Stomach (tissue), 9 donors: Measurements from ENCODE around the gene SLC18B1. TPM values are rescaled to one million over a fixed set of nuclear protein-coding genes. Genes with fewer than 3 reads are reported as not detected.

Experiments
- DNase-seq, 2 donors: peaks; one replicate each; pipeline versions ENCODE4 v3.0.0 to v3.0.0-alpha.2; 2013 to 2019
- H3K27ac ChIP-seq, 5 donors: fragments of 200-600 bp in 4 of 5; sonication (generic) in 4 of 5; one replicate each; pipeline ENCODE4 v1.5.1; 2013 to 2019; ENCODE audit warnings: mild to moderate bottlenecking in 1 of 5, moderate library complexity in 1 of 5
- H3K27me3 ChIP-seq, 3 donors: fragments of 200-600 bp; sonication (generic); one replicate each; pipeline ENCODE4 v1.5.1; 2017 to 2019; ENCODE audit warnings: mixed run types in 1 of 3
- H3K36me3 ChIP-seq, 4 donors: fragments of 200-600 bp; sonication (generic); 1 replicate in 3 of 4; 2 replicates in 1 of 4; pipeline ENCODE4 v1.5.1; 2016 to 2019
- H3K4me1 ChIP-seq, 4 donors: fragments of 200-600 bp; sonication (generic); one replicate each; pipeline ENCODE4 v1.5.1; 2016 to 2019
- H3K4me3 ChIP-seq, 4 donors: fragments of 200-600 bp; sonication (generic) in 3 of 4; one replicate each; pipeline ENCODE4 v1.5.1; 2016 to 2019; ENCODE audit warnings: mild to moderate bottlenecking in 1 of 4
- H3K9me3 ChIP-seq, 4 donors: fragments of 200-600 bp; sonication (generic); one replicate each; pipeline ENCODE4 v1.5.1; 2016 to 2019
- CTCF ChIP-seq, 7 experiments: fragments of 450-650 bp in 4 of 7; fragments of 200-600 bp in 3 of 7; sonication (generic) in 3 of 7; IDR thresholded peaks; one replicate each; pipeline ENCODE4 v1.5.1; 2016 to 2019; ENCODE audit warnings: antibody characterized with exemption in 7 of 7, control low read depth in 2 of 7, mild to moderate bottlenecking in 1 of 7
- EP300 ChIP-seq: sonication (generic); formaldehyde crosslinking; IDR thresholded peaks from one replicate; pipeline ENCODE4 v1.6.1; 2017; ENCODE audit warnings: antibody characterized with exemption
- POLR2A ChIP-seq, 4 donors: fragments of 450-650 bp; IDR thresholded peaks; one replicate each; pipeline ENCODE4 v1.6.1; 2016; ENCODE audit warnings: antibody characterized with exemption in 4 of 4, control low read depth in 2 of 4, mild to moderate bottlenecking in 1 of 4, moderate library complexity in 1 of 4
- POLR2AphosphoS5 ChIP-seq, 3 donors: sonication (generic); formaldehyde crosslinking; IDR thresholded peaks; one replicate each; pipeline ENCODE4 v1.6.1; 2016; ENCODE audit warnings: antibody characterized with exemption in 3 of 3
- WGBS, 5 donors: extraction: QIAGEN DNeasy Blood & Tissue Kit in 3 of 5; methylation state at CpG; one replicate each; pipeline versions ENCODE4 v1.1.5 to v1.1.7; 2013 to 2018; 5-methylcytosine and 5-hydroxymethylcytosine counted together
- intact Hi-C: fragments of 100-400 bp; cut with DNase I; formaldehyde crosslinking; loops from one replicate; pipeline ENCODE4 v1.15.1; 2023; ENCODE audit warnings: low total_unique reads
- polyA plus RNA-seq, 3 donors: library from polyadenylated mRNA; stranded (reverse); fragments of 200-250 nt; gene quantifications; one replicate each; pipeline ENCODE4 v1.2.3, GENCODE V29; 2013
- total RNA-seq, 5 donors: library from RNA; depleted of rRNA; stranded (reverse); fragments of >200 nt; gene quantifications; one replicate each; pipeline versions ENCODE4 v1.1.0 to v1.2.3, GENCODE V29; 2014 to 2016
- donor health status: healthy with polysubstance abuse.
- donor health status: Bipolar disorder and iron deficiency.
- donor health status: healthy.

The SLC18B1 gene
- total and polyA plus RNA-seq, 8 donors = 0.29 to 31.2 (median 10.7) TPM

- no peak for DNase-seq
- TF ChIP-seq CTCF (IDR thresholded peaks at IDR 0.05) (no peak), EP300 (no peak), POLR2AphosphoS5 (IDR thresholded peaks at IDR 0.05) (no peak), POLR2A (IDR thresholded peaks at IDR 0.05) (no peak)
- 89 to 97% (median 95%) methylated on average over 3 of the region's 3 CpGs for WGBS, 5 donors
- Histone ChIP-seq H3K4me3 (no peak overlapping the region), H3K4me1 (peaks cover 6 to 31% (median 10%) of the 10 kb centered on the region in 4 donors), H3K27ac (no peak overlapping the region), H3K27me3 (no peaks in the 10 kb centered on the region), H3K9me3 (no peaks in the 10 kb centered on the region), H3K36me3 (no peaks in the 10 kb centered on the region)
- intact Hi-C loops = loop anchor here (10.0 kb wide), 1 partner anchor 95 kb away; no protein-coding TSS in a partner anchor
These were observed 38.2 kb downstream of the SLC18B1 start for GRCh38 chr6:132760256-132760655.

GRCh38 chr6:132758689-132759088 lies 39.7 kb downstream of the SLC18B1 start:
- no peaks in the 10 kb centered on the region for H3K36me3 ChIP-seq
- WGBS, 5 donors = 93 to 98% (median 95%) methylated on average over 2 of the region's 2 CpGs
- intact Hi-C loops = no loop called here
- no peak overlapping the region for H3K4me3 ChIP-seq
- H3K27me3 ChIP-seq = no peaks in the 10 kb centered on the region
- H3K4me1 ChIP-seq = peaks cover 0 to 16% (median 2%) of the 10 kb centered on the region in 4 donors
- no peaks in the 10 kb centered on the region for H3K9me3 ChIP-seq
- TF ChIP-seq POLR2AphosphoS5 (IDR thresholded peaks at IDR 0.05) (no peak), POLR2A (IDR thresholded peaks at IDR 0.05) (no peak), EP300 (no peak)
- no peak for DNase-seq
- H3K27ac ChIP-seq = no peak overlapping the region

DNA sequence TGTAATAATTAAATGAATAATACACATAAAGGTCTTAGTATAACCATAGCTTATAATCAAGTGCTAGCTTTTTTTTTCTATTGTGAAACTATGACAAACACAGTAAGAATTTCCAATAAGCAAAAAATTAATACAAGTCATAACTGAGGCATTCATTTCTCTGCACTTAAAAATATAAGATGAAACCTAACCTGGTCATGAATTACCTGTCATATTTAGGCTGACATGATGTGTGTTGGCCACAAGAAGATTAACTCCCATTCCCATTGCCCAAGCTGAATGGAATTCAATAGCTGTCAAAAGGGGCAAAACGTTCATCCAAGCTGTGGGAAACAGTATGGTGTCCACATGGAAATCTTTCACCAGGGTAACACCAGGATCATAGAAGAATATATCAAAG lies 46.2 kb downstream of the SLC18B1 start:
- no peak overlapping the region for H3K27ac ChIP-seq
- H3K9me3 ChIP-seq = no peaks in the 10 kb centered on the region
- no peak for DNase-seq
- H3K4me1 ChIP-seq = peaks cover 0 to 7% (median 5%) of the 10 kb centered on the region in 4 donors
- TF ChIP-seq POLR2A (IDR thresholded peaks at IDR 0.05) (no peak), CTCF (IDR thresholded peaks at IDR 0.05) (no peak), EP300 (no peak), POLR2AphosphoS5 (IDR thresholded peaks at IDR 0.05) (no peak)
- H3K27me3 ChIP-seq = no peaks in the 10 kb centered on the region
- H3K36me3 ChIP-seq = no peaks in the 10 kb centered on the region
- WGBS, 5 donors = 75 to 90% (median 85%) methylated on average over 1 of the region's 1 CpG
- no peak overlapping the region for H3K4me3 ChIP-seq
- intact Hi-C loops = no loop called here

DNA sequence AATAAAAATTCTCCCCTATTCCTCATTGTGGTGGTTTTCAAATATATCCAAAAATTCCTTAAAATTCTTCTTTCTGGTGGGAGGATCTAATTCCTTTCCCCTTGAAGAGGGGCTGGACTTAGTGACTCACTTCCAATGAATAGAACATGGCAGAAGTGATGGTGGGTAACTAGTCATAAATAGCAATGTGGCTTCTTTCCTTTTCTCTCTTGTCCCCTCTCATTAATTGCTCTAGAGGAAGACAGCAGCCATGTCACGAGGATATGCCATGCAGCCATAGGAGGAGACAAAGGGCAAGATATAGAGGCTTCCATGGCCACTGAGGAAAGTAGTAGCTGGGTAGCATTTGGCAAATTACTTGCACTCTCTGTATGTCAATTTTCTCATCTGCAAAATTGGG lies 46.6 kb downstream of the SLC18B1 start:
- DNase-seq = no peak
- Histone ChIP-seq H3K4me3 (no peak overlapping the region), H3K27me3 (no peaks in the 10 kb centered on the region), H3K9me3 (no peaks in the 10 kb centered on the region), H3K27ac (peak overlapping the region in 1 of 5 donors; percentile 56), H3K4me1 (peaks cover 0 to 7% (median 5%) of the 10 kb centered on the region in 4 donors), H3K36me3 (no peaks in the 10 kb centered on the region)
- intact Hi-C loops = no loop called here
- TF ChIP-seq POLR2AphosphoS5 (IDR thresholded peaks at IDR 0.05) = no peak
- TF ChIP-seq EP300 = no peak
- TF ChIP-seq CTCF (IDR thresholded peaks at IDR 0.05) = no peak
- no peak for TF ChIP-seq POLR2A (IDR thresholded peaks at IDR 0.05)
- 75 to 95% (median 90%) methylated on average over 1 of the region's 1 CpG for WGBS, 5 donors

DNA sequence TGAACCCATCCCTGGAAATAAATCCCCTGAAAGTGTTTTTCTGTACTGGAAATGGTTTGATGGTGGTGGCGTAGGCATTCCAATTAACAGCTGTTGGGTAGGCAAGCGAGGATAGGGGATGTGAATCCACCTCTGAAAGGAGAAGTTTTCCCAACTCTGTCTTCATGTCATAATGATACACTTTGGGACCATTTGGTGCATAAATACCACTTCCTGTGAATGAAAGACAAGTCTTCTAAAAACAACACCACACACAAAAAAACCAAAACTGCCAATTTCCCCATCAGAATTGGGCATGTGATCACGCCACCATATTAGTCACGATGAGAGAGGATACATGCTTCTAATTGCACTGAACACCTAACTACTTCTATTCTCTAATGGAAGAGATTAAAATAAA lies 47.1 kb downstream of the SLC18B1 start:
- H3K9me3 ChIP-seq = no peaks in the 10 kb centered on the region
- no peak for TF ChIP-seq CTCF (IDR thresholded peaks at IDR 0.05)
- no peak for TF ChIP-seq EP300
- TF ChIP-seq POLR2A (IDR thresholded peaks at IDR 0.05) = no peak
- TF ChIP-seq POLR2AphosphoS5 (IDR thresholded peaks at IDR 0.05) = no peak
- WGBS, 5 donors = 84 to 91% (median 85%) methylated on average over 4 of the region's 4 CpGs
- no peak overlapping the region for H3K4me3 ChIP-seq
- no peaks in the 10 kb centered on the region for H3K27me3 ChIP-seq
- H3K4me1 ChIP-seq = peaks cover 0 to 7% (median 5%) of the 10 kb centered on the region in 4 donors
- peak overlapping the region in 2 of 5 donors; percentile 7 to 56 for H3K27ac ChIP-seq
- intact Hi-C loops = no loop called here
- no peak for DNase-seq
- H3K36me3 ChIP-seq = no peaks in the 10 kb centered on the region
